Pancreas (tissue), 10 donors: Measurements from ENCODE around the gene BCL2L13. TPM values are rescaled to one million over a fixed set of nuclear protein-coding genes. Genes with fewer than 3 reads are reported as not detected.
"Not testable (repeated sequence)": the region's sequence is repeated elsewhere in the genome, so short reads cannot be mapped to it uniquely, and the experiment has no call there.

Source experiments
- ATAC-seq, 4 donors: fragments of 200-7000 bp; cut with Tn5 transposase; one replicate each; pipeline versions ENCODE4 v1.8.0 to v1.9.1; 2020; ENCODE audit warnings: mild to moderate bottlenecking in 4 of 4, moderate library complexity in 4 of 4
- DNase-seq, 6 donors: peaks; one replicate each; pipeline ENCODE4 v3.0.0-alpha.2; 2020
- FAIRE-seq: peaks from 2 replicates; lab custom pipeline; 2012; peaks lifted over from hg19 to GRCh38; lab: Jason Lieb, UNC
- H3K27ac ChIP-seq, 4 donors: fragments of 200-600 bp; sonication (generic); 1 replicate in 3 of 4; 2 replicates in 1 of 4; pipeline versions ENCODE4 v1.5.0 to v1.8.0; 2020
- H3K27me3 ChIP-seq, 4 donors: fragments of 200-600 bp; one replicate each; pipeline ENCODE4 v1.8.0; 2021
- H3K36me3 ChIP-seq, 3 donors: fragments of 200-600 bp; sonication (generic) in 1 of 3; one replicate each; pipeline versions ENCODE4 v1.5.0 to v1.8.0; 2020 to 2021
- H3K4me1 ChIP-seq, 3 donors: fragments of 200-600 bp; one replicate each; pipeline ENCODE4 v1.8.0; 2021
- H3K4me3 ChIP-seq, 4 donors: fragments of 200-600 bp; sonication (generic) in 2 of 4; one replicate each; pipeline versions ENCODE4 v1.5.0 to v1.8.0; 2020 to 2021
- H3K9me3 ChIP-seq, 4 donors: fragments of 200-600 bp; one replicate each; pipeline ENCODE4 v1.8.0; 2021
- CTCF ChIP-seq, 4 donors: fragments of 200-600 bp; sonication (generic) in 3 of 4; IDR thresholded peaks; one replicate each; pipeline versions ENCODE4 v1.5.0 to v1.8.0; 2021; ENCODE audit warnings: antibody characterized with exemption in 4 of 4
- WGBS, 2 donors: extraction: QIAGEN DNeasy Blood & Tissue Kit; methylation state at CpG; one replicate each; pipeline ENCODE4 v1.1.7; 2013; 5-methylcytosine and 5-hydroxymethylcytosine counted together
- intact Hi-C, 3 donors: fragments of 100-400 bp; cut with DNase I; formaldehyde crosslinking; loops; one replicate each; pipeline versions ENCODE4 v1.11.1 to v1.14.2; 2022
- polyA plus RNA-seq, 2 donors: library from polyadenylated mRNA; stranded (reverse); fragments of 200-250 nt; gene quantifications; one replicate each; pipeline ENCODE4 v1.2.3, GENCODE V29; 2013
- total RNA-seq, 6 donors: library from RNA; stranded (reverse); fragmentation: NEBNext Ultra II Directional in 4 of 6; extraction: Animal tissue kit (Norgen Biotek cat#: 25700) in 4 of 6; gene quantifications; one replicate each; pipeline versions ENCODE4 v1.2.1 to v1.2.4, GENCODE V29; 2021 to 2023
- donor health status: healthy with polysubstance abuse.
- donor health status: DM: no; HTN: no; CAD: no; lungs with moderate emphysema.
- donor health status: DM: no; HTN: no; CAD: no.
- donor health status: control.
- donor health status: control.
- donor health status: Bipolar disorder and iron deficiency.
- donor health status: DM: yes; HTN: yes; CAD: no.
- donor health status: DM: no; HTN: no; CAD: no.
- donor health status: DM: no; HTN: no; CAD: no.
- donor health status: DM: yes; HTN: yes; CAD: no.

Gene BCL2L13
- total and polyA plus RNA-seq, 8 donors = 11.7 to 30.9 (median 25.3) TPM

- no peak for DNase-seq
- intact Hi-C loops = no loop called here
- H3K27me3 ChIP-seq = no peaks in the 10 kb centered on the region
- no peak for TF ChIP-seq CTCF (IDR thresholded peaks at IDR 0.05)
- no peak for FAIRE-seq
- 90 to 95% methylated on average over 3 of the region's 3 CpGs for WGBS, 2 donors
- peaks cover 0 to 11% (median 0%) of the 10 kb centered on the region in 3 donors for H3K36me3 ChIP-seq
- H3K4me1 ChIP-seq = no peaks in the 10 kb centered on the region
- no peak for ATAC-seq
- H3K27ac ChIP-seq = no peak overlapping the region
- no peaks in the 10 kb centered on the region for H3K9me3 ChIP-seq
- H3K4me3 ChIP-seq = no peak overlapping the region
Measured at GRCh38 chr22:17665248-17665647, 26.7 kb downstream of the BCL2L13 start.

- FAIRE-seq = no peak
- intact Hi-C loops = no loop called here
- Histone ChIP-seq H3K27ac (no peak overlapping the region), H3K36me3 (peaks cover 0 to 11% (median 0%) of the 10 kb centered on the region in 3 donors), H3K4me1 (no peaks in the 10 kb centered on the region), H3K9me3 (no peaks in the 10 kb centered on the region), H3K27me3 (no peaks in the 10 kb centered on the region), H3K4me3 (no peak overlapping the region)
- no peak for DNase-seq
- WGBS, 2 donors = 73 to 74% methylated on average over 3 of the region's 3 CpGs
- no peak for TF ChIP-seq CTCF (IDR thresholded peaks at IDR 0.05)
- no peak for ATAC-seq
Measured at GRCh38 chr22:17665854-17666253, 27.3 kb downstream of the BCL2L13 start.

GRCh38 chr22:17671521-17672092 lies 33.0 kb downstream of the BCL2L13 start:
- H3K27ac ChIP-seq, H3K9me3 ChIP-seq, FAIRE-seq, H3K4me1 ChIP-seq, H3K4me3 ChIP-seq, H3K27me3 ChIP-seq, DNase-seq, intact Hi-C loops, H3K36me3 ChIP-seq, ATAC-seq: not testable (repeated sequence)
- 96 to 97% methylated on average over 10 of the region's 10 CpGs for WGBS, 2 donors

GRCh38 chr22:17672417-17672991 lies 33.9 kb downstream of the BCL2L13 start:
- TF ChIP-seq CTCF (IDR thresholded peaks at IDR 0.05) = no peak
- Histone ChIP-seq H3K27me3 (no peaks in the 10 kb centered on the region), H3K4me1 (peaks cover 0 to 5% (median 0%) of the 10 kb centered on the region in 3 donors), H3K9me3 (no peaks in the 10 kb centered on the region), H3K36me3 (no peaks in the 10 kb centered on the region), H3K4me3 (no peak overlapping the region), H3K27ac (no peak overlapping the region)
- 90 to 94% methylated on average over 2 of the region's 2 CpGs for WGBS, 2 donors
- intact Hi-C loops = no loop called here
- FAIRE-seq (no peak), ATAC-seq (peak in 2 of 4 donors; percentile 21 to 35), DNase-seq (no peak)

- no peaks in the 10 kb centered on the region for H3K27me3 ChIP-seq
- H3K4me3 ChIP-seq = no peak overlapping the region
- H3K4me1 ChIP-seq = peaks cover 0 to 5% (median 0%) of the 10 kb centered on the region in 3 donors
- ATAC-seq (no peak), FAIRE-seq (no peak), DNase-seq (no peak)
- no peaks in the 10 kb centered on the region for H3K36me3 ChIP-seq
- TF ChIP-seq CTCF (IDR thresholded peaks at IDR 0.05) = no peak
- H3K9me3 ChIP-seq = no peaks in the 10 kb centered on the region
- 96% methylated on average over 7 of the region's 7 CpGs for WGBS, 2 donors
- H3K27ac ChIP-seq = no peak overlapping the region
- intact Hi-C loops = no loop called here
Measured at GRCh38 chr22:17674152-17674551, 35.6 kb downstream of the BCL2L13 start.
